HG02759 (cell line): ENCODE data around the gene RAN.
"Not testable (repeated sequence)": the region's sequence is repeated elsewhere in the genome, so short reads cannot be mapped to it uniquely, and the experiment has no call there.

Experiments used
- ATAC-seq: cut with Tn5 transposase; IDR thresholded peaks from one replicate; pipeline ENCODE4 v1.9.1; 2021; ENCODE audit warnings: mild to moderate bottlenecking, moderate library complexity; ENCODE audit not compliant: unreplicated experiment

The RAN gene

DNA sequence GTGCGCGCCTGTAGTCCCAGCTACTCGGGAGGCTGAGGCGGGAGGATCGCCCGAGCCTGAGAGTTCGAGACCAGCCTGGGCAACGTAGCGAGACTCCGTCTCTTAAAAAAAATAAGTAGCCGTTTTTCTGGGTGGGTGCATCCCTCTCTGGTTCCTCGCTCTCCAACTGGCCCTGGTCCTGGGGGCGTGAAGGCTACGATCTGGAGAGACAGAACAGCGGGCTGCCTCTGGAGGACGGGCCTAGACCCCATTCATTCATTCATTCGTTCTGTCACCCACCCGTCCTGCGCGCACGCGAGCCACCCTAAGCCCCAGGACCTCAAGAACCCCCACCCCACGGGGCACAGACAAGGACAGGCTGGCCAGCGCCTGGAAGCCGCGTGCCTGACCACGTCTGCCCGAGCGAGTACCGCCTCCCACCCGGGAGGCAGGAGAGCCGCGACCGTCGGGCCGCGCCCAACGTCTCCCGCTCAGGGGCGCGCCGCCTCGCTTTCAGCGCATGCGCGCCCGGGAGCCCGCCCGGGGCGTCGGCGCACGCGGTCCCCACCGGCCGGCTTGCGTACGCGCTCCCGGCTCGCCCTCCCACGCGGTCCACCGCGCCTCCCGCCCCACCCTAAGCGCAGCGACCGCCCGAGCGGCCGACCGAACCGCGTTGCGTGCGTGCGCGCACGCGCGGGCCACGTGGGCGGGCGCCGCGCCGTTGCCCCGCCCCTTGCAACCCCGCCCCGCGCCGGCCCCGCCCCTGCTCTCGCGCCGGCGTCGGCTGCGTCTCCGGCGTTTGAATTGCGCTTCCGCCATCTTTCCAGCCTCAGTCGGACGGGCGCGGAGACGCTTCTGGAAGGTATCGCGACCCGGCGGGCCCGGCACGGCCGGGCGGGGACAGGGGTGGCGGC is at the start of gene RAN:
Gene RAN (plus strand): TSS at position 781 of the 893 bp plus-strand sequence. CDS start 528 bp downstream, outside the sequence.
- peak; percentile 81 for ATAC-seq

GRCh38 chr12:130825771-130826150 is 46.1 kb upstream of the RAN start:
- no peak for ATAC-seq

DNA sequence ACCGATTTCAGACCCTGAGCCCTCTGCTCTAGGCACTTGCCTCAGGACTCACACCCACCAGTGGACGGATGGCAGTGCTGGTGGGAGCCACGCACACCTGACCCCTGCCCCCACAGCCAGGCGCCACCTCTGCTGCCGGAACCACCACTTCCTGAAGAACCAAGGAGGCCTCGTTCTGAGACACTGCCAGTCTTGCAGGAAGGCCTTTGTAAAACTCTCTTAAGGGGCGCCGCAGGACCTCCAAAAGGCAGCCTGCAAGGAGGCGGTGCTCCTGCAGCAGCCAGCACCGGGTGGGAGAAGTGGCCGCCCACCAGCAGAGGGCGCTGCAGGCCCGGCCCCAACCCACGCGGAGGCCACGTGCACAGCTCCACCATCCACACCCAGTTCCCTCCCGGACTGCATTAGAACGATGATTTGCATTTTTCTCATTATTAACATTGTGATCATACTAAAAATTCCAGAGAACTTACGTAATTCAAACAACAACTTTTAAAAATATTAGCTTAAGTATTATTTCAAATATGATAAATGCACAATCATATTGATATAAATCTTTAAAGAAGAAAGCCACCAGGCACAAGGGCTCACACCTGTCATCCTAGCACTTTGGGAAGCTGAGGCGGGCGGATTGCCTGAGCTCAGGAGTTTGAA is 45.6 kb upstream of the RAN start:
- ATAC-seq, result no peak

- no peak for ATAC-seq
These were observed 44.4 kb upstream of the RAN start for GRCh38 chr12:130827432-130827831.

GRCh38 chr12:130828895-130829294 is 43.0 kb upstream of the RAN start:
- no peak for ATAC-seq

DNA sequence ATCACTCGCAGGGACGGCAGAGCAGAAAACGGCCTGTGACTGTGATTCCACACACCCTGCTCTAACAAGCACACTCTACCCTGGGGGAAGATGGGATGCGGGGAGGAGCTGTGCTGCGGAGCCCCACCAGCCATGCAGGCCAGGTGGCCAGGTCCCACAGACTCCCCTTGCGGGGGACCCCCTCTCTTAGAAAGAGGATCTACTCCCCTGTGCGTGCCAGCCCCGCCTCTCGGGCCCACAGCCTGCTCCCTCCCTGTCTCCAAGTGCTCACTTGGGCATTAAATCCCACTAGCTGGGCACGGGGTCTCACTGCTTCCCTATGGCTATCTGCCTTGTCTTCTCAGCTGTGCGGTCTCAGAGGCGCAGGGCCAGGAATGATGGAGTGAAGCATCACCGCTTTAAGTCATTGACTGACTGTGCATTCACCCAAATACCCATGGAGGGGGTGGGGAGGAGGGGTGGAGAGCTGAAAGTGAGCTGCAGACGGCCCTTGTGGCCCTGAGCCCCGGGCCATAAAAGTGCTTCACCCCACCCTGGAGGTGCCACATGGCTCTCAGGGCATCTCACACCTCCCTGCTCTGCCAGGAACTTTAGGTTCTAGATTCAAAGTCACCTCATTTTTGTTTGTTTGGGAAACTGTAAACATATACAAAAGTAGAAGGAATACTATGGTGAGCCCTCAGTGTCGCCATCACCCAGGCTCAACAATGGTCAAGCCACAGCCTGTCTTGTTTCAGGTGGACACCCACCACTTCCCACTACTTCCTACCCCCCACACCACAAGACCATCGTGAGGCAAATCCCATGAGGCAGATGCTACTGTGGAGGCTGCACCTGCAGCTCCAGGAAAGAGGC is 42.2 kb upstream of the RAN start:
- no peak for ATAC-seq

- no peak for ATAC-seq
These were observed 41.7 kb upstream of the RAN start for GRCh38 chr12:130830246-130830551.

DNA sequence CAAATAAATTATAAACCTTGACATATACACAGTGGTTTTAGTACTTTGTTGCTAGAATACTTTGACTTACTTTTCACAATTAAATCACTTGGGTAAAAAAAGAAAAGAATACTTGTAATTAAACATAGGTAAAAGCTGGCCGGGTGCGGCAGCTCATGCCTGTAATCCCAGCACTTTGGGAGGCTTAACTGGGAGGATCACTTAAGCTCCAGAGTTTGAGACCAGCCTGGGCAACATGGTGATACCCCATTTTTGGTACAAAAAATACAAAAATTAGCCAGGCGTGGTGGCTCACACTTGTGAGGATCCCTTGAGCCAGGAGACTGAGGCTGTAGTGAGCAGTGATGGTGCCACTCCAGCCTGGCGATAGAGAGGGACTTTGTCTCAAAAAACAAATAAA is 40.6 kb upstream of the RAN start:
- ATAC-seq, result no peak

GRCh38 chr12:130831876-130832405 is 39.9 kb upstream of the RAN start:
- no peak for ATAC-seq

DNA sequence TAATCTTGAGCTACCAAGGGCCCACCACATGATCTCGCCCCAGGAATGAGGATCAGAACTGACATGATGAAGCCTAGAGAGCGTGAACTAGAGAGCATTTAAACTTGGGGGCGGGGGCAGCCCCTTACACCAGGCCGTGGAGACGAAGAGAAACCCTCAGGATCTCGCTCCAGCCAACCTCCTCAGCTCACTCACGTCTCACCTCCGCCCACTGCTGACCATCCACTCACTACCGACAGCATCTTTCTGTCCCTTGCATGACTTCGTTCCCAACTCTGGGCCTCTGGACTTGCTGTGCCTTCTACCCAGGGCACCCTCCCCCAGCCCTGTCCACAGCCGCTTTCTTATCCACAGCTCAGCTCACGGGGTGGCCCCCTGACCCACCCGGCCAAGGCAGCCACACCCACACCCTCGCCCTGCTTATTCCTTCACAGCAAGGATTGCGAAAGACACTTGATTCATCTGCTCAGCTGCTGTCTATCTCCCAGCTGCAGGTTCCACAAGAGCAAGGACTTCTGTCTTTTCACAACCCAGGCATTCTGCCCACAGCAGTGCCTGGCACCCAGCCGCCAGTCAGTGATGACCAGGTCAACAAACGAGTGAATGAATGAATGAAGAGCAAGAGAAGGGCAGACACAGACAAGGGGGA is 39.2 kb upstream of the RAN start:
- no peak for ATAC-seq

DNA sequence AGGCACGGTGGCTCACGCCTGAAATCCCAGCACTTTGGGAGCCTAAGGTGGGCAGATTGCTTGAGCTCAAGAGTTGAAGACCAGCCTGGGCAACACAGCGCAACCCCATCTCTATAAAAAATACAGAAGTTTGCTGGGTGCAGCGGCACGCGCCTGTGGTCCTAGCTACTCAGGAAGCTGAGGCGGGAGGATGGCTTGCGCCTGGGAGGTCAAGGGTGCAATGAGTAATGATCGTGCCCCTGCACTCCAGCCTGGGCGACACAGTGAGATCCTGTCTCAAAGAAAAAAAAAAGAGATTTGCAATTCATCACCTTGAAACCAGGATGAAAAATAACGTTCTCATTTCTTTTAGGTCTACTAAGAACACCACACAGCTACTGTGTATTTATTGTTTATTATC is 36.9 kb upstream of the RAN start:
- ATAC-seq, result no peak

DNA sequence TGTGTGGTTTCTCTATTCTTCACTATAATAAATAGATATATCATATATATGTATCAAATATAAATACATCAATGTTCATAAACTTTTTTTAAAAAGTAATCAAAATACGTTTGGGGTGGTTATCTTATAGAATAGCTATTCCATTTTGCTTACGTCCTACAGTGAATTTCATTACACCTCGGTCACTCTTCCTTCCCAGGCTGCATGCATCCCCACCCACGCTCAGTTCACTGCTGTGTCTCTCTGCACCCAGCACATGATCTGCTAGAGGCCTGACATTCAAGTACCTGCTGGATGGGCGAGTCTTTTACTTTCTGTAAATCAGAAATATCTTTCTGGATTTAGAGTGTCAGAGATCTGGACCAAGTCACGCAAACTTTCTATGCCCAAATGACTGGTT is 36.4 kb upstream of the RAN start:
- ATAC-seq, result no peak

- ATAC-seq, result peak; percentile 32
These were observed 33.4 kb upstream of the RAN start for GRCh38 chr12:130838284-130838950.

GRCh38 chr12:130838951-130839769 is 32.7 kb upstream of the RAN start, which contains the start of gene STX2:
Gene STX2, minus strand, starts transcription at chr12:130839250. Its CDS starts 151 bp downstream, at chr12:130839099.
- peak; percentile 89 for ATAC-seq

DNA sequence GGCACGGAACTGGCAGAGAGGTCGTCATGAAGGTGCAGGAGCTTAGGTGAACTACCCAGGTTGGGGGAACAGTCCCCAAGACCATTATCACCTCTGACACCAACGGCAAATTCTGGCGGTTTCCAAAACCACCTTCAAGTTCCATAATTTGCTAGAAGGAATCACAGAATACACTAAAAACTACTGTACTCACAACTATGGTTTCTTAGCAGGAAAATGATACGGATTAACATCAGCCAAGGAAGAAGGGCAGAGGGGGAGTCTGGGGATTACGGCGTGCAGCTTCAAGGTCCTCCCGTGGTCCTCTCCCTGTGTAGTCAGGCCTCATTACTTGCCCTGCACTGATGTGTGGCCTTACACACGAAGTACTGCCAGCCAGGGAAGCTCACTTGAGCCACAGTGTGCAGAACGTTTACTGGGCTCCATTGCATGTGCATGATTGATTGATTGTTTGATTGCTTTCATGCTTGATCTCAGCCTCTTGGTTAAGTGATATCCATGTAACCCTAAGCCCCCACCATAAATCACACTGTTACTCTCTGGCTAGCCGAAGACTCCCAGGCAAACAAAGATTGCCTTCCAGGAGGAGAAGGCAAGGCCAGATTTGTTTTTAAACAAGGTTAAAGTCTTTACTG is 32.0 kb upstream of the RAN start:
- ATAC-seq, result no peak

DNA sequence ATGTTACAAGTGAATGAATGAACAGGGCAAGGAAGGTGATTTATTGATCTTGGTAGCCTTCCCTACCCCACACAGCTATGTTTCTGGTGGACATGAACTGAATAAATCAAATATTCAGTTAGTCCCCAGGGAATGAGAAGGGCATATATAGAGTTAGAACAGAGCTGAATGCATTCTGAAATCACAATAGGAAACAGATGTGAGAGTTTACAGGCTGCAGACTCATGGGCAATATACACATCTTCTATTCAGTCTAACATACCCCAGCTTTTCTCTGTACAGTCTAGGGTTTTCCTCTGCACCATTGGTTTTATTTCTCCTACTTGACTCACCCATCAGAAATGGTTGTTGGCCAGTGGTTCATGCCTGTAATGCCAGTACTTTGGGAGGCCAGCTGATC is 25.5 kb upstream of the RAN start:
- ATAC-seq, result no peak

DNA sequence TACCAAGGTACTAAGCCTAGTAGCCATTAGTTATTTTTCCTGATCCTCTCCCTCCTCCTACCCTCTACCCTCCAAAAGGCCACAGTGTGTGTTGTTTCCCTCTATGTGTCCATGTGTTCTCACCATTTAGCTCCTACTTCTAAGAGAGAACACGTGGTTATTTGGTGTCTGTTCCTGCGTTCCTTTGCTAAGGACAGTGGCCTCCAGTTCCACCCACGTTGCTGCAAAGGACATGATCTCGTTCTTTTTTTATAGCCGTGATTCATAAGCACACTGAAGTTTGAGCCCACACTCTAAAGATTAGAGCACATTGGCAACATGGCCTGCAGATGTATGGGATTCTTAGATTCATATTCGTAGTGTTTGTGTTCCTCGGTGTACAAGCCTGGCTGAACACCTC is 24.8 kb upstream of the RAN start:
- ATAC-seq, result no peak

GRCh38 chr12:130848105-130848504 is 23.8 kb upstream of the RAN start:
- not testable (repeated sequence) for ATAC-seq

DNA sequence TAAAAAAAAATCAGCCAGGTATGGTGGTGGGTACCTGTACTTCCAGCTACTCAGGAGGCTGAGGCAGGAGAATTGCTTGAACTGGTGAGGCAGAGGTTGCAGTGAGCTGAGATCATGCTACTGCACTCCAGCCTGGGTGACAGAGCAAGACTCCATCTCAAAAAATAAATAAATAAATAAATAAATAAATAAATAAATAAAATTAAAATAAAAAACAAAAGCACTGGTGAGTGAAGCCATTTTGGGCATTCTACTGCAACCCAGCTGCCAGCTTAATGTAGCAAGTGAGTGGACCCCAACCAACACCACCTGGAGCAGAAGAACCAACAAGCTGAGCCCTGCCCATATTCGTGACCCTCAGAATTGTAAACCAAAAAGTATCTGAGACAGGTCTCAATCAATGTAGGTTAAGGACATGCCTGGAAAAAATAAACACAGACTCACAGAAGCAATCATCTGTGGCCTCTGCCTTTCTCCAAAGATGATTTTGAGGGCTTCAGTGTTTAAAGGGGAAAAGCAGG is 23.0 kb upstream of the RAN start:
- not testable (repeated sequence) for ATAC-seq
